DMS153 treated with DMSO at 0.1 percent for 48 hours (cell line): Measurements from ENCODE around the gene KLF11.

ENCODE experiments used
- DNase-seq: peaks from one replicate; lab custom pipeline; 2025; ENCODE audit not compliant: unreplicated experiment; lab: John Stamatoyannopoulos, UW

The KLF11 gene

GRCh38 chr2:10043256-10043905, at the start of gene KLF11:
KLF11 (plus strand) TSS chr2:10043550; CDS start chr2:10043717, 167 bp downstream.
- DNase-seq: peak; percentile 87

- no peak for DNase-seq
These were observed 48.9 kb upstream of the KLF11 start for GRCh38 chr2:9994462-9994861.

- no peak for DNase-seq
These were observed 48.3 kb upstream of the KLF11 start for GRCh38 chr2:9995059-9995458.

- DNase-seq: no peak
These were observed 47.0 kb upstream of the KLF11 start for GRCh38 chr2:9996321-9996720.

GRCh38 chr2:9997936-9998335, 45.4 kb upstream of the KLF11 start:
- no peak for DNase-seq

- DNase-seq: no peak
These were observed 44.3 kb upstream of the KLF11 start for GRCh38 chr2:9998916-9999654.

GRCh38 chr2:9999693-10000092, 43.7 kb upstream of the KLF11 start:
- no peak for DNase-seq

- DNase-seq: no peak
These were observed 42.8 kb upstream of the KLF11 start for GRCh38 chr2:10000541-10000940.

- no peak for DNase-seq
These were observed 41.8 kb upstream of the KLF11 start for GRCh38 chr2:10001586-10001985.

- no peak for DNase-seq
These were observed 41.2 kb upstream of the KLF11 start for GRCh38 chr2:10002109-10002508.

GRCh38 chr2:10002681-10003080, 40.7 kb upstream of the KLF11 start:
- no peak for DNase-seq

- no peak for DNase-seq
These were observed 39.9 kb upstream of the KLF11 start for GRCh38 chr2:10003206-10004125.

- DNase-seq: no peak
These were observed 38.9 kb upstream of the KLF11 start for GRCh38 chr2:10004401-10004800.

GRCh38 chr2:10004836-10005235, 38.5 kb upstream of the KLF11 start:
- DNase-seq: no peak

- DNase-seq: no peak
These were observed 37.7 kb upstream of the KLF11 start for GRCh38 chr2:10005461-10006235.

- DNase-seq: no peak
These were observed 36.9 kb upstream of the KLF11 start for GRCh38 chr2:10006236-10007161.

- DNase-seq: no peak
These were observed 35.9 kb upstream of the KLF11 start for GRCh38 chr2:10007435-10007834.

- DNase-seq: no peak
These were observed 35.2 kb upstream of the KLF11 start for GRCh38 chr2:10007921-10008808.

- DNase-seq: no peak
These were observed 34.6 kb upstream of the KLF11 start for GRCh38 chr2:10008809-10009176.
